GM18499 (cell line): ENCODE results near the gene EGFL8.
A peak's percentile ranks its signal among the peaks of the same experiment; 100 is the strongest.

Experiments
- ATAC-seq: cut with Tn5 transposase; IDR thresholded peaks from one replicate; pipeline ENCODE4 v1.9.1; 2021; ENCODE audit warnings: moderate number of reproducible peaks; ENCODE audit not compliant: insufficient read depth, unreplicated experiment

EGFL8 gene

GRCh38 chr6:32167154-32167760, 2.9 kb downstream of the EGFL8 start:
- ATAC-seq, result no peak

- no peak for ATAC-seq
These were observed 3.4 kb downstream of the EGFL8 start for GRCh38 chr6:32167761-32168262.

DNA sequence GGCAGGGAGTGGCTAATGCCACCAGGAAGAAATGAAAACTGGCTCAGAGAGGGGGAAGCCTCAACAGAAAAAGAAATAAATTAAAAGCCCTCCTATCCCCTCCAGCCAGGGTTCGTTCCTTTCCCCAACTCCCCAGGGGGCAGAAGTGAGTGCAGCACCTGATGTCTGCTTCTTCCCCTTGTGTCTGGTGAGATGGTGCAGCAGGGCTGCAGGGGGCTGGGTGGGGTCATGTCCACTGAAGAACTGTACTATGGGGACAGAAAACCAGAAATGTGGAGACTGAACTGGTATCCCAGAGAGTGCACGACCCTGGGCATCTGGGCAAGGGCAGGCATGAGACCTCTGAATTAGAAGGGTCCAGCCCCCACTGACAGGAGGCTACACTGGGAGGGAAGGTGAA, 4.0 kb downstream of the EGFL8 start:
- ATAC-seq, result no peak

- ATAC-seq, result no peak
These were observed 4.6 kb downstream of the EGFL8 start for GRCh38 chr6:32168807-32169591.

- no peak for ATAC-seq
These were observed 5.9 kb downstream of the EGFL8 start for GRCh38 chr6:32170294-32170693.

DNA sequence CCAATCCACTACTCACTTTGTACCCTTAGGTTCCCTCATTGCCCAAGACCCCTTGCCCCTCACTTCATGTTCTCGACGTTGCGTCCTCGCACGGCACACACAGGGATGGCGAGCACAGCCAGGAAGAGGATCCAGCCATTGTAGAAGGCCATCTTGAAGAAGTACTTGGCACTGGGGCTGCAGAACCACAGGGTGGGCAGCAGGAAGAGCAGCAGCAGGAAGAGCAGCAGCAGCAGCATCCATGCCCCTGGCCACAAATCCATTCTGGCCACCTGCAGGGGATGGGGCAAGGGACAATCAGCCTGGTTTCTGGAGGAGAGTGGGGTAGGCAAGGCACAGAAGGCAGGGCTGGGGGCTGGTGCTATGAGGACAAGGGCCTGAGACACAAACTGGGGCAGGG, 6.8 kb downstream of the EGFL8 start:
- ATAC-seq, result no peak

DNA sequence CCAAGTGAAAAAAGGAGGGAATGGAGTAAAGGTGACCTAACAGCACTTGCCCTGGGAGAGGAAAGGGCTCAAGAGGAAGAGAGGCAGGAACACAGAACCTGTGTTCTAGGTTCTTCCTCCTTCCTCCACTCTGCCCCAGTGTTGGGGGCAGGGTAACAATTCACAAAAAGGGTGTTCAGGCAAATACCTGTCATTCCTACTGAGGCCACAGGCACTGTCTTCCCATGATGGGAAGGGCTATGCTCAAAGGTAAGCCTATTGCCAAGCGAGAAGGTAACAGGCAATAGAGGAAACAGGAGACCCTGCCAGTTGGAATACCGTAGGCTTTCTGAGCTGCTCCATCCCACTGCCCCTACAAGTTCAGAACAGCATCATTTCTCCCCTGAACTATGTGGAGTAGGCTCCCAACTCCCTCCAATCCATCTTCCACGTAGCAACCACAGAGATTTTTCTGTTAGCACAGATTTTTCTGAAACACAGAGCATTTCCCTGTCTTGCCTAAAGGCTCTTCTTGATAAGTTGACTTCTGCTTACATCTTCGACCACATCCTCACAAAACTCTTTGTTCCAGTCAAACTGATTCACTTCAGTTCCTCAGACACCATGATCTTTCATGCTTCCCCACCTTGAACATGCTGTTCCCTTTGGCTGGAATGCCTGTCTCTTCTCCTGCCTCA, 8.8 kb downstream of the EGFL8 start:
- ATAC-seq, result no peak

DNA sequence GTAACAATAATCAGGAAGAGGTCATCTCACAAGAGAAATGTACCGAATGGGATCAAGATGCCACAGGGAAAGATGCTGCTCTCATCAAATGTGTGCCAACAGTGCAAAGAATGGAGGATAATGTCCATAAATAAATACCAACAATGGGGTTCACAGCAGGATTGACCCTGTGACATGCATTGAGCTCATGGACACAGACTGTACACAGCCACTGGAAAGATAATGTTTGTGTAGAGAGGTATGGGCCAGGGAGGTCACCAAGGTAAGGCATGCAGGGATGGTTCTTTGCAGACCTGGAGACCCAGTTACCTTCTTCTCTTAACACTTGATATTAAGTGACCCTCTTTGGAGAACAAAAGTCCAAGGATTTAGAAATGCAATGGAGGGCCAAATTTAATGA, 10.0 kb downstream of the EGFL8 start:
- no peak for ATAC-seq

GRCh38 chr6:32175322-32175710, 10.9 kb downstream of the EGFL8 start:
- ATAC-seq, result no peak

DNA sequence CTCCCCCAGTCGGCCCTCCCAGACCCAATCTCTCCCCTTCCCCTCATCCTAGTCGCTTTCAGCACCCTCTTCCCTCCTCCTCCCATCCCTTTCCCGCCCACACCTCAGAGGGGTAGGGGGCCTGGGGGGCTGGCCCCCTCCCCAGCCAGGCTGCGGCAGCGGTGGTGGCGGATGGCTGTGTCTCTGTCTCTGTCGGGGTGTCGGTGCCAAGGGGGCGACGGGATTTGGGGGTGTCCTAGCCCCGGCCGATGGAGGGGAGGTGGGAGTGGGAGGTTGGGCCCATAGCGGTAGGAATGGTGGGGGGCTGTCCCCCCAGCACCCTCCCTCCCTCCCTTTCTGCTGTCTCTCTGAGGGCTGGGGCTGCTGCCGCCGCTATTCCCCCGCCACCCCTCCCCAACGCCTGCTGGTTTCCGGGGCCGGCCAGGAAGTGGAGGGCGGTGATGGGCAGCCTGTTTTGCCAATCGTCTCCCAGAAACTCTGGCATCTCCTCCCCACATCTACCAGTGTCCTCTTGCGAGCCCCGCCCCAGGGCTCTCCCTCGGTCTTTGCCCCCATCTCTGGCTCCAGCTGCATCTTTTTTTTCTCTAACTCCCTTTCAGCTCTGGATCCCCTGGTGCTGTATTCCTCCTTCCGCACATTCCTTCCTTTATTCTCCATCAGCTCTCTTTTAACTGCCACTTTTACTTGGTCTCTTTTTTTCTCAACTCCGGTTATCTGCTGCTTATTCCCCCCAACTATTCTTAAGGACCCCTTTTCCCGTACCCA, 11.5 kb downstream of the EGFL8 start, which contains the start of gene AGPAT1:
Gene AGPAT1 (minus strand): TSS at position 374 of the 765 bp plus-strand sequence. CDS start 4,588 bp downstream, outside the sequence.
- ATAC-seq, result no peak

- no peak for ATAC-seq
These were observed 12.2 kb downstream of the EGFL8 start for GRCh38 chr6:32176476-32177182.

DNA sequence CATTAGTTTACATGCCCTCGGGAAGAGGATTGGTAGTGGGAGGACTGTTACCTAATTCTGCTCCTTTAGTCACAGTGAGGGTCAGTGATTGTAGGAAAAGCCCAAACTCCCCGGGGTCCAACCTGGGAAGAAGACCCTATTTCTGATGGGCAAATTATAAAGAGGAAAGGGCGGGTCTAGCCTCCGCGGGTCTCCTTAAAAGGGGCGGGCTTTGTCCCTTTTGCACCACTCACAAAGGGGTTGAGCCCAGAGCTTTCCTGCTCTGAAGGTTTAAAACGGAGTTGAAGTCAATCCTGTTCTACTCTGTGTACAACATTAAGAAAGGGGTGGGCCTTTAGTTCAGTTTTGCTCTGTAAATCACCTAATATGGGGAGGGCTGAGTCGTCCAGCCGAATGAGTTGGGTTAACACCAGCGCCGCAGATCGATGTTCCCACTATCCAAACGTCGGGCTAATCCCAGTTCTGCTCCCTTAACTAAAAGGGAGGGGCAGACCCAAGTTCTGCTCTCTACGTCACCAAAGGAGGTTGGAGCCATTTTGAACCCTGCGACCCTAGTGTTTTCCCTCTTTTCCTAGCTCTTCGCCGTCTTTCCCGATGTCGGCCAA, 12.9 kb downstream of the EGFL8 start:
- ATAC-seq, result no peak

DNA sequence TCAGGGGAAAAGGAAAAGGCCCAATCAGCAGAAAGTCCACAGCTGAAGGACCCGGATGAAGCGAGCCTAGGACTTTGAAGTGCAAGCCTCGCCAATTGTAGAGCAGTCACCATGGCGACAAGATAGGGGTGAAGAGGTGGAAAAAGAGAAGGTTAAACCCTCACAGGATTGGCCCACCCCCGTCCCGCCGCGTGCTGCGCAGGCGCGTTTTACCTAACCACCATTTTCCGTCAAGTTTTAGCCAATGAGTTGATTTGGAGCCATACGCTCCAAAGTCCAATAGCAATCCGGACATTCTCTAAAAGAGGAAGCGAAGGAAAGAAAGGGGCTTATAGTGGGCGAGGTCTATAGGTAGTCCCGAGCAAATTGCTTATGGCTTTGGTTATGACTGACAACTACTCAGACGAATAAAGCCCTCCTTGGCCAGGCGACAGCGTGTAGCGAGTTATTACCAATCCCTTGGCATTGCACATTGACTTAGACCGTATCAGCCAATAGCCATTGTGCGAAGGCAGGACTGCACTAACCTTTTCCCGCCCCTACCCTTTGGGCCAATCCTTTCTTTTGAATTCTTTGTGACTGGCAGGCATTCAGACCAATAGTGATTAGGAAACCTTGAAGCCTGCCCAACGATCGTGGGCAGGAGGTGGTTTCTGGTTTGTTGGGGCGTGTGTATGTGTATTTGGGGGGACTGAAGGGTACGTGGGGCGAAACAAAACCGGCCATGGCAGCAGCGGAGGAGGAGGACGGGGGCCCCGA, 13.6 kb downstream of the EGFL8 start, which contains the start of gene RNF5:
Gene RNF5 (plus strand): TSS at position 618 of the 759 bp plus-strand sequence. CDS start 107 bp downstream, at position 725.
- ATAC-seq, result peak; percentile 82

GRCh38 chr6:32178547-32179440, 14.4 kb downstream of the EGFL8 start:
- no peak for ATAC-seq

DNA sequence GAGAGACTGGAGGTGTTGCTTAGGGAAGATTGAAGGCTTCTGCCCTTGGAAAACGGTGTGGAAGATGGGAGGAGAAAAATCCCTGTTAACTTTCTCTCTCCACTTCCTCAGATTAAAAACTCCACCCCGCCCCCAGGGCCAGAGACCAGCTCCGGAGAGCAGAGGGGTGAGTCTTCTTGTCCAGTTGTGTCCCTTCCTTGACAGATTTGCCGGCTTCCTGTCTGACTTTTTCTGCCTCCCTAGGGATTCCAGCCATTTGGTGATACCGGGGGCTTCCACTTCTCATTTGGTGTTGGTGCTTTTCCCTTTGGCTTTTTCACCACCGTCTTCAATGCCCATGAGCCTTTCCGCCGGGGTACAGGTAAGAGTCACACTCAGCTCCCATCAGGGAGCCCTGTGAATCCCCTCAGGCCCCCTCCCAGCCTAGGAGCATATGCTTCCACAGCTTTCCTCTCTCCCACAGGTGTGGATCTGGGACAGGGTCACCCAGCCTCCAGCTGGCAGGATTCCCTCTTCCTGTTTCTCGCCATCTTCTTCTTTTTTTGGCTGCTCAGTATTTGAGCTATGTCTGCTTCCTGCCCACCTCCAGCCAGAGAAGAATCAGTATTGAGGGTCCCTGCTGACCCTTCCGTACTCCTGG, 15.5 kb downstream of the EGFL8 start:
- no peak for ATAC-seq

DNA sequence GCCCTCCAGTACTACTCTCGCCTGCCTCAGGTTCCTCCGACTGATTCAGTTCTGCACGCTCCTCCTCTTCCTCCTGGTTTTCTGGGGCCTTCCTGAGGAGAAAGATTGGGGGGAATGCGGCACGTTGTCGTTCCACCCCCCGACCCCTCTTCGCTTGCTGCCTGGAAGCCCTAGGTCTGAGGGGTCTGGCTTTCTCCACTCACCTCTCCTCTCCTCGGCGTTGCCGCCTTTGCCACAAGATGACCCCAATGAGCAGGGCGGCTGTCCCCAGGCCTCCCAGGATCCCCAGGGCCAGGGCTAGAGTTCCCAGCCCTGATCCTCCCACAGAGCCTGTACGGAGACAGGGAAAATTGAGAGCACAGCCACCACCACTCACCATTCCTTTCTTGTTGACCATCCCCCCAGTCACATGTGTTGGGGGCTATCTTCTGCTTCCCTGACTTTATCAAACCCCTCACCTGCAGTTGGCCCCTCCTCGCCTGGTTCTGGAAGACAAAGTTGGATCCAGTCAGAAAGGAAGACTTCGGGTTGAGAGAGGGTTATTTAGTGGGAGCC, 16.8 kb downstream of the EGFL8 start:
- no peak for ATAC-seq
